Measurements from ENCODE around the gene SNX32. TPM values are rescaled to one million over a fixed set of nuclear protein-coding genes. Genes with fewer than 3 reads are reported as not detected.
A peak's percentile ranks its signal among the peaks of the same experiment; 100 is the strongest.

Gene SNX32
- polyA plus RNA-seq, 1 donor (not counting 4 experiments of a cell fraction or from before 2014, with no cell fraction given), result 0.12 TPM

GRCh38 chr11:65817312-65817834, 16.4 kb upstream of the SNX32 start:
- Histone ChIP-seq H2AFZ (ENCODE audit: control insufficient read depth, low read length) (no peak overlapping the region), H3K4me2 (ENCODE audit: control insufficient read depth, extremely low read depth, insufficient read depth, low read depth, low read length) (peak overlapping the region; percentile 70), H4K20me1 (ENCODE audit: control insufficient read depth, extremely low read depth, insufficient read depth, low read length) (no peaks in the 10 kb centered on the region), H3K79me2 (ENCODE audit: control insufficient read depth, insufficient read depth, low read length) (no peaks in the 10 kb centered on the region), H3K36me3 (ENCODE audit: control insufficient read depth in 2 of 2, extremely low read depth in 1 of 2, insufficient read depth in 2 of 2, low read length in 2 of 2) (no peaks in the 10 kb centered on the region), H3K4me1 (ENCODE audit: control insufficient read depth, extremely low read depth, insufficient read depth, low read length) (peaks cover 12% of the 10 kb centered on the region), H3K27ac (ENCODE audit: control insufficient read depth, insufficient read depth, low read length) (peak overlapping the region; percentile 27), H3K9ac (ENCODE audit: control insufficient read depth, extremely low read depth, insufficient read depth, low read length) (peak overlapping the region; percentile 75), H3K9me3 (ENCODE audit: control insufficient read depth, low read depth, low read length) (no peaks in the 10 kb centered on the region), H3K4me3 (ENCODE audit: control insufficient read depth in 2 of 3, extremely low read depth in 1 of 3, insufficient read depth in 2 of 3, low read depth in 1 of 3, low read length in 3 of 3) (peak overlapping the region; percentile 35 to 67 (median 57)), H3K27me3 (ENCODE audit: control insufficient read depth, extremely low read depth, insufficient read depth, low read length) (no peaks in the 10 kb centered on the region), H3K9me1 (ENCODE audit: control insufficient read depth, extremely low read depth, insufficient read depth, low read length) (no peaks in the 10 kb centered on the region)
- dilution Hi-C loops (cut with MboI; ENCODE audit: extremely low pct_ligation_motif_present, low sequenced_read_pairs), result no loop called here
- DNase-seq (ENCODE audit: low read depth, low spot score), result no peak
- TF ChIP-seq EZH2 (IDR thresholded peaks at IDR 0.05; ENCODE audit: low read length) (no peak), CTCF (optimal IDR thresholded peaks at IDR 0.05 in 1 of 3, IDR thresholded peaks at IDR 0.05 in 1 of 3, conservative IDR thresholded peaks at IDR 0.05 in 1 of 3; ENCODE audit: extremely low read depth in 1 of 3, insufficient read depth in 2 of 3, low read length in 3 of 3) (no peak)
- FAIRE-seq, result no peak

GRCh38 chr11:65817835-65818680, 15.7 kb upstream of the SNX32 start:
- Histone ChIP-seq H3K9ac (ENCODE audit: control insufficient read depth, extremely low read depth, insufficient read depth, low read length) (peak overlapping the region; percentile 75), H4K20me1 (ENCODE audit: control insufficient read depth, extremely low read depth, insufficient read depth, low read length) (no peaks in the 10 kb centered on the region), H3K4me1 (ENCODE audit: control insufficient read depth, extremely low read depth, insufficient read depth, low read length) (peaks cover 12% of the 10 kb centered on the region), H3K27ac (ENCODE audit: control insufficient read depth, insufficient read depth, low read length) (peak overlapping the region; percentile 27), H3K79me2 (ENCODE audit: control insufficient read depth, insufficient read depth, low read length) (no peaks in the 10 kb centered on the region), H3K27me3 (ENCODE audit: control insufficient read depth, extremely low read depth, insufficient read depth, low read length) (no peaks in the 10 kb centered on the region), H3K9me1 (ENCODE audit: control insufficient read depth, extremely low read depth, insufficient read depth, low read length) (no peaks in the 10 kb centered on the region), H3K9me3 (ENCODE audit: control insufficient read depth, low read depth, low read length) (no peaks in the 10 kb centered on the region), H3K36me3 (ENCODE audit: control insufficient read depth in 2 of 2, extremely low read depth in 1 of 2, insufficient read depth in 2 of 2, low read length in 2 of 2) (no peaks in the 10 kb centered on the region), H3K4me3 (ENCODE audit: control insufficient read depth in 2 of 3, extremely low read depth in 1 of 3, insufficient read depth in 2 of 3, low read depth in 1 of 3, low read length in 3 of 3) (peak overlapping the region; percentile 35 to 67 (median 57)), H3K4me2 (ENCODE audit: control insufficient read depth, extremely low read depth, insufficient read depth, low read depth, low read length) (peak overlapping the region; percentile 70), H2AFZ (ENCODE audit: control insufficient read depth, low read length) (peak overlapping the region; percentile 79)
- peak; percentile 52 for FAIRE-seq
- TF ChIP-seq CTCF (optimal IDR thresholded peaks at IDR 0.05 in 1 of 3, IDR thresholded peaks at IDR 0.05 in 1 of 3, conservative IDR thresholded peaks at IDR 0.05 in 1 of 3; ENCODE audit: extremely low read depth in 1 of 3, insufficient read depth in 2 of 3, low read length in 3 of 3), result peak; percentile 88 to 99 (median 97)
- TF ChIP-seq EZH2 (IDR thresholded peaks at IDR 0.05; ENCODE audit: low read length), result no peak
- peak; percentile 33 for DNase-seq (ENCODE audit: low read depth, low spot score)
- dilution Hi-C loops (cut with MboI; ENCODE audit: extremely low pct_ligation_motif_present, low sequenced_read_pairs), result no loop called here

Data from keratinocyte (primary cell).